ENCODE results near the gene PIGS. TPM values are rescaled to one million over a fixed set of nuclear protein-coding genes. Genes with fewer than 3 reads are reported as not detected.

Gene PIGS
- total and polyA plus RNA-seq, 2 of the 13 experiments (the other 11 are each of a cell fraction or from before 2014, with no cell fraction given) = 31.7 to 42.6 TPM

DNA sequence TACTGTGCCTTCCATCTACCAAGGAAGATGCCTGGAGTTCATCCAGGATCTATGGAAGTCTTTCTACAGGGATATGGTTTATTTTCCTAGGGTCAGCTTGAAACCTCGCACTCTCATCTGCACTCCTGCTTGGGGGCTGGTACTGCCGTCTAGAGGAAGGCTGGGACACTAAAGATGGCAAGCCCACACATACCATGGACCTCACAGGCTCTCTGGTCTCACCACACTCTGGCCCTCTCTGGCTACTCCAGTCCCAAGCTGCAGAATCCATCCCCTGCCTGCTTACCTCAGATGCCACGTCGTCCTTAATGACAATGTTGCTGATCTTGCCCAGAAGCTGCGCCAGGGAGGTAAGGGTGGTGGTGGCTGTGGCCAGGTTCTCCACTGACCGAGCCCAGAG is 16.8 kb downstream of the PIGS start (continued):
- no peak for TF ChIP-seq THAP7 (CRISPR knock-in tag; IDR thresholded peaks at IDR 0.05)
- no peak for TF ChIP-seq ZNF644 (CRISPR knock-in tag; IDR thresholded peaks at IDR 0.05; ENCODE audit: low read depth)

GRCh38 chr17:28553000-28553505 is 18.3 kb downstream of the PIGS start:
- ATAC-seq (no peak), DNase-seq (ENCODE audit: low spot score) (no peak), FAIRE-seq (no peak)
- Histone ChIP-seq H2AFZ (ENCODE audit: low read length) (no peak overlapping the region), H4K20me1 (ENCODE audit: insufficient read depth, low read length) (no peaks in the 10 kb centered on the region), H3K4me3 (replicated peaks in 1 of 3; ENCODE audit: insufficient read depth in 1 of 3, low read depth in 2 of 3, low read length in 3 of 3) (peak overlapping the region in 1 of 3 experiments; percentile 88; a peak in 1 of 6 replicates), H3K4me1 (ENCODE audit: insufficient read depth, low read length) (peaks cover 39% of the 10 kb centered on the region), H3K9ac (ENCODE audit: insufficient read depth, low read depth, low read length) (no peak overlapping the region), H3K4me2 (ENCODE audit: low read depth, low read length) (peak overlapping the region; percentile 56), H3K9me3 (ENCODE audit: low read length) (no peaks in the 10 kb centered on the region), H3K27me3 (ENCODE audit: control insufficient read depth in 1 of 2, insufficient read depth in 2 of 2, low read length in 2 of 2) (no peaks in the 10 kb centered on the region), H3K79me2 (ENCODE audit: insufficient read depth, low read length) (no peaks in the 10 kb centered on the region), H3K36me3 (replicated peaks in 1 of 2; ENCODE audit: control insufficient read depth in 1 of 2, insufficient read depth in 2 of 2, low read length in 2 of 2) (peaks cover 13 to 39% of the 10 kb centered on the region in 2 experiments), H3K27ac (ENCODE audit: extremely low read length, insufficient read depth, low read length) (no peak overlapping the region)
- 94% methylated on average over 5 of the region's 5 CpGs for WGBS (ENCODE audit: low lambda C conversion rate)
- POLR2A ChIA-PET = interaction anchor here (1.2 to 1.5 kb wide), 3 partner anchors 17 to 24 kb away, joined by 3 to 8 read pairs (median 4); partner anchors contain the start of genes ALDOC and PIGS
- no TSS peak for BruUV-seq (replicated peaks)
- CTCF ChIA-PET (ENCODE audit: low intra/inter-chr PET ratio, low total read pairs) = no interaction called here
- in situ Hi-C loops (cut with HindIII; ENCODE audit: extremely low pct_ligation_motif_present, low pct_unique_long_range_greater_than_20kb) (no loop called here), intact Hi-C loops (cut with micrococcal nuclease; ENCODE audit: unreplicated experiment) (no loop called here)
- TF ChIP-seq, protein P1, sequence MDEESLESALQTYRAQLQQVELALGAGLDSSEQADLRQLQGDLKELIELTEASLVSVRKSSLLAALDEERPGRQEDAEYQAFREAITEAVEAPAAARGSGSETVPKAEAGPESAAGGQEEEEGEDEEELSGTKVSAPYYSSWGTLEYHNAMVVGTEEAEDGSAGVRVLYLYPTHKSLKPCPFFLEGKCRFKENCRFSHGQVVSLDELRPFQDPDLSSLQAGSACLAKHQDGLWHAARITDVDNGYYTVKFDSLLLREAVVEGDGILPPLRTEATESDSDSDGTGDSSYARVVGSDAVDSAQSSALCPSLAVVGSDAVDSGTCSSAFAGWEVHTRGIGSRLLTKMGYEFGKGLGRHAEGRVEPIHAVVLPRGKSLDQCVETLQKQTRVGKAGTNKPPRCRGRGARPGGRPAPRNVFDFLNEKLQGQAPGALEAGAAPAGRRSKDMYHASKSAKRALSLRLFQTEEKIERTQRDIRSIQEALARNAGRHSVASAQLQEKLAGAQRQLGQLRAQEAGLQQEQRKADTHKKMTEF (CRISPR knock-in tag; IDR thresholded peaks at IDR 0.05) = no peak
- no peak for TF ChIP-seq ZNF790 (CRISPR knock-in tag; IDR thresholded peaks at IDR 0.05; ENCODE audit: borderline replicate concordance)
- no peak for TF ChIP-seq ZNF781 (CRISPR knock-in tag; IDR thresholded peaks at IDR 0.05; ENCODE audit: borderline replicate concordance, not compliant biosample characterization)
- TF ChIP-seq ZMYM2 (CRISPR knock-in tag; IDR thresholded peaks at IDR 0.05) = no peak
- TF ChIP-seq, protein P2, sequence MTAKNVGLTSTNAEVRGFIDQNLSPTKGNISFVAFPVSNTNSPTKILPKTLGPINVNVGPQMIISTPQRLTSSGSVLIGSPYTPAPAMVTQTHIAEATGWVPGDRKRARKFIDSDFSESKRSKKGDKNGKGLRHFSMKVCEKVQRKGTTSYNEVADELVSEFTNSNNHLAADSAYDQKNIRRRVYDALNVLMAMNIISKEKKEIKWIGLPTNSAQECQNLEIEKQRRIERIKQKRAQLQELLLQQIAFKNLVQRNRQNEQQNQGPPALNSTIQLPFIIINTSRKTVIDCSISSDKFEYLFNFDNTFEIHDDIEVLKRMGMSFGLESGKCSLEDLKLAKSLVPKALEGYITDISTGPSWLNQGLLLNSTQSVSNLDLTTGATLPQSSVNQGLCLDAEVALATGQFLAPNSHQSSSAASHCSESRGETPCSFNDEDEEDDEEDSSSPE (CRISPR knock-in tag; IDR thresholded peaks at IDR 0.05) = no peak
- no peak for TF ChIP-seq ZNF609 (CRISPR knock-in tag; IDR thresholded peaks at IDR 0.05; ENCODE audit: borderline replicate concordance)
- no peak for TF ChIP-seq SALL1 (CRISPR knock-in tag; IDR thresholded peaks at IDR 0.05)
- no peak for TF ChIP-seq NR2F6 (IDR thresholded peaks at IDR 0.05)
- no peak for TF ChIP-seq NR2F6 (CRISPR knock-in tag; IDR thresholded peaks at IDR 0.05)
- no peak for TF ChIP-seq PATZ1 (CRISPR knock-in tag; IDR thresholded peaks at IDR 0.05)
